Hepatic stellate cell (primary cell): ENCODE results near the gene ARHGAP8.

ENCODE experiments used
- DNase-seq: peaks from one replicate; pipeline ENCODE4 v3.0.0; 2011; ENCODE audit warnings: low spot score

ARHGAP8 gene

DNA sequence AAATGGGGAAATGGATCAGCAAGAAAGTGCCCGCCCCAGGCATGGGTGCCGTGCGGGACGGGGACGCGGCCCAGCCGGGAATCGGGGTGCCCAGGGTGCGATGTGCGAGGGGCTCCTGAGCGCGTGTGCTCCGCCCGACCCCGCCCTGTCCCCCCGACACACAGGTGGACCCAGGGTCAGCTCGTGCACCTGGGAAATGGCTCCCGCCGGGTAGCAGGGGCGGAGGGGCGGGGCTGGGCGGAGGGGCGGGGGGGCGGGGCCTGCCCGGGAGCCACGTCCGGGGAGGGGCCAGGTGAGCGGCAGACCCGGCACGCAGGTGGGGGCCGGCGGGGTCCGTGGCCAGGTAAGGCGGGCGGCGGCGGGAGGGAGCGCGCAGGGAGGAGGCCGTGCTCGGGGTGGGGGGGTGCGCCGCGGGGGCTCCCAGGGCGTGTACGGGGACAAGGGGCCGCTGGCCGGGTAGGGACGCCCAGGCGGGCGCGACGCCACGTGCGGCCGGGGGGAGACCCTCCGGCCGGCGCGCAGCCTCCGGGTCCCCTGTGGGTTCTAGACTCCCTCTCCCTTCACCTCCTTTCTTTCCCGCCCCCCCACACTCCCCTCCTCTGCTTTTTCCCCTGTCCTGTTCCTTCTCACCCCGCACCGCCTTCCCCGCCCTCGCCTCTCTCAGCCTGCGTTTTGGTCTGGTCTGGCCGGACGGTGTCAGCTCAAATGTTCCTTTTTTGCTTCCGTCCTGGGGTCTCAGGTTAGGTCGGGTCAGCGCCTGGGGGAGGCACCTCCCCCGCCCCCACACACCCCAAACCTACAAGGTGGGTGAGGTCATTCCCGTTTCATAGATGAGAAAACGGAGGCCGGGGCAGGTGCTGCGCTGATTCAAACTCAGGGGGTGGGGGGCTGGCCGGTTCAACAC is at the start of gene ARHGAP8:
Gene ARHGAP8 (plus strand): TSS at position 291 of the 904 bp plus-strand sequence. CDS start 33,953 bp downstream, outside the sequence.
- DNase-seq: no peak

GRCh38 chr22:44703255-44703870 is 49.0 kb upstream of the ARHGAP8 start:
- DNase-seq: no peak

- no peak for DNase-seq
Observed at GRCh38 chr22:44704159-44705021, 48.0 kb upstream of the ARHGAP8 start.

- DNase-seq: no peak
Observed at GRCh38 chr22:44705022-44705297, 47.4 kb upstream of the ARHGAP8 start.

- DNase-seq: no peak
Observed at GRCh38 chr22:44706488-44706887, 45.9 kb upstream of the ARHGAP8 start.

GRCh38 chr22:44707178-44707577 is 45.2 kb upstream of the ARHGAP8 start:
- DNase-seq: no peak

GRCh38 chr22:44707752-44708151 is 44.6 kb upstream of the ARHGAP8 start:
- no peak for DNase-seq

GRCh38 chr22:44709881-44710392 is 42.4 kb upstream of the ARHGAP8 start:
- no peak for DNase-seq

DNA sequence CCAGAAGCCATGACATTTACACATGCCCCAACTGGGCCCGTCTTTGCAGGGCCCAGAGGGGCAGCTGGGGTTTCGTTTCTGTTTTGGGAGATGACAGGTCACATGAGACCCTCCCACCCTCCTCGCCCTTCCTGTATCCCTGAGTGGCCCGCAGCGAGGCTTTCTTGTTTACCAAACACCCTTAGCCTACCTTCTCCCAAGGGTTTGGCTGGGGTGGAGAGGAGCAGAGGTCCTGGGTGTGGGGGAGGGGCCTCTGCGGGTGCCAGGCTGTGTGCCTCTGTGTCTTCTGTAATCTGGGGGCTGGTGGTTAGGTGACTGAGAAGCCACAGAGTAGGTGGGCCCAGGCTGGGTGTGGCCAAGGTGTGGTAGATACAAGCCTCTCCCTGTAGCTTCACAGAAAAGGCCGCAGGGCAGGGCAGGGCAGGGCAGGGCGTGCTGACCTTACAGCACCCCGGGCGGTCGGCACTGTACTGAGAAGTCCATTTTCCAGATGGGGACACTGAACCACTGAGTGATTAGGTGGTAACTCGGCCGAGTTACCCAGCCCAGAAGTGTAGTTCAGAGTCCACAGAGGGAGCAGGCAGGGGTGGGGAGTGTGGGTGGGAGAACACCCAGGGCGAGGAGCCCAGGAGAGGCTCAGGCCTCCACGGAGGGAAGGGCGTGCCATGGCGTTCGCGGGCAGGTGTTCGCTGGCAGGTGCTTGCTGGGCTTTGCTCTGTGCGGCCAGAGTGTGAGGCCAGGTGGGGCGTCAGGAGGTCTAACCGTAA is 41.7 kb upstream of the ARHGAP8 start:
- DNase-seq: no peak

GRCh38 chr22:44711241-44711560 is 41.2 kb upstream of the ARHGAP8 start:
- no peak for DNase-seq

DNA sequence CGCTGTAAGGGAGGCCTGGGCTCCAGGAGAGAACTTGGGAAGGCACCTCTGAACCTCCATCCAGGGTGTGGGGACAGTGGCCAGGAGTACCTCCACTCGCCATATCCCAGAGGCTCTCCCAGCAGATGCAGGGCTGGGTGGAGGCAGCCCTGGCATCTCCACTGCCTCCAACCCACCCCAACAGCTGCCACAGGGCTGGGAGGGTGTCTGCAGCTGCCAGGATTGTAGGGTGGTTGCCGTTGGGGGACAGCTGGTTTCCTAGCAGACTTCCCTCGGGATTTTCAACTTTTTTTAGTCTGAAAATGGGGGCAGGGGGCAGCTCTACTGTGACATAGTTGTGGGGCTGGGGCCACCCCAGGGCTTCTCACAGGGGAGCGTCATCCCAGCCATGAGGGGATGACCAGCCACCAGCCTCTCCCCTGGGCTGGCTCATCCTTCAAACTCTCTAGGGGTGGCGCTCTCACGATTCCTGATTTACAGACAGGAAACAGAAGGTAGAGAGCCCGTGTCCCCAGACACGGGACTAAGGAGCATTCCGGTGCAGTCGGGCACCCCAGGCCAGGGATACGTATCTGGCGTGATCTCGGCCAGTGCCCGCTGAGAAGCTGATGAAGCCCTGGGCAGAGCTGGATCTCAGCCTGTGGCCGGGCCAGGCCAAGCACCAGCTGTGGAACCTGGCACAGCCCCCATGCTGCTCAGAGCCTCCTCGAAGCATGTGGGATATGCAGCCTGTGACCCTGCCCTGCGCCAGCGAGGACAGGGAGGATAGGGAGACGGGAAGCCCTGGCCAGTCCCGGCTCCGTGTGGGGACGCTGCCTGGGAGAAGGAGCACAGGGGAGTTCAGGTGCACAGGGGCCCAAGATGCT is 40.5 kb upstream of the ARHGAP8 start:
- no peak for DNase-seq

- no peak for DNase-seq
Observed at GRCh38 chr22:44712962-44713361, 39.4 kb upstream of the ARHGAP8 start.

- DNase-seq: no peak
Observed at GRCh38 chr22:44714703-44715350, 37.5 kb upstream of the ARHGAP8 start.

DNA sequence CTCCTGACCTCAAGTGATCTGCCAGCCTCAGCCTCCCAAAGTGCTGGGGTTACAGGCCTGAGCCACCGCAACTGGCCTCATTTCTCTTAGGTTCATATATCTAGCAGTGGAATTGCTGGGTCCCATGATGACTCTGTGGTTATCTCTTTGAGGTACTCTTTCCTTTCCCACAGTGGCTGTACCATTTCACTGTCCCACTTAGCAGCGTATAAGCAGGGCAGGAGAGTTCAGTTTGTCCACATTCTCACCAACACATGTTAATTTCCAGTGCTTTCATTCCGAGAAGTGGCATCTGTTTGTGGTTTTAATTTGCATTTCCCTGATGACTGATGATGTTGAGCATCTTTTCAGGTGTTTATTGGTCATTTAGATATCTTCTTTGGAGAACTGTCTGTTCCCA is 34.0 kb upstream of the ARHGAP8 start:
- no peak for DNase-seq

- no peak for DNase-seq
Observed at GRCh38 chr22:44719586-44720368, 32.6 kb upstream of the ARHGAP8 start.

GRCh38 chr22:44721213-44721612 is 31.2 kb upstream of the ARHGAP8 start:
- no peak for DNase-seq

DNA sequence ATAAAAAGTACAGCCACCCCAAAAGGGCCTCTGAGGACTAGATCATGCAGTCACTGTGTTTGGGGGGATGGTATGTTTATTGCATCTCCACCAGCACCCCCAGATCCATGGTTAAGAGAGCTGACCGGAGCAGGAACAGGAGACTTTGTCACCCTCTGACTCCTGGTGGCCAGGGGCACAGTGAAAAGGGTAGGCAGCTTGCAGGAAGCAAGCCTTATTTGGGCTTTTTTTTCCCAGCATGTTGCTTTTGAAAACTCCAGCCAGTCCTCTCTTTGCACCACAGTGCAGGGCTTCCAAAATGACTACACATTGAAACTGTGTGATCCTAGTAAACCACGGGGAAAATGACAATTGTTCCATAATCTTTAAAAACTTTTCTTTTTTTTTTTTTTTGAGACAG is 29.8 kb upstream of the ARHGAP8 start:
- no peak for DNase-seq

GRCh38 chr22:44723801-44724200 is 28.6 kb upstream of the ARHGAP8 start:
- DNase-seq: no peak

DNA sequence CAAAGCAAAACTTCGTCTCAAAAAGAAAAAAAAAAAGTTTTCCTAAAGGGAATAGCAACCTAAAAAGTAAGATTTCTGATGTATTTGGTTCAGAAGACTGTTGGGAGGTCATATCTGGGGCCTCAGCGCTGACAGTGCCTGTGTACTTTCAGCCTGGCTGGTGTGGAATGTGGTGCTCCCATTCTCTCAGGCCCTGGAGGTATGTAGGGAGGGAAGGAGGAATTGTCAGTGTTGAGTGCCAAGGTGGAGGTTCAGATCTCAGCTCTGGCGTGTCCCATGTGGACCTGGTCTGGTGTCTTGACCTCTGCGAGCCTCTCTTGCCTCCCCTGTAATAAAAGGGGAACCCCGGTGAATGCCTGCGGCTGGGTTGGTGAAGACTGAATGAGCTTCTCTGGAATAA is 28.0 kb upstream of the ARHGAP8 start:
- DNase-seq: no peak

GRCh38 chr22:44724859-44725258 is 27.5 kb upstream of the ARHGAP8 start:
- DNase-seq: no peak
